NT2/D1 (cell line): ENCODE measurements around the gene SEC63.
"Not testable (repeated sequence)": the region's sequence is repeated elsewhere in the genome, so short reads cannot be mapped to it uniquely, and the experiment has no call there.

Experiments
- DNase-seq: peaks from one replicate; pipeline ENCODE4 v3.0.0-alpha.2; 2011; ENCODE audit warnings: low read depth, low spot score
- H3K27me3 ChIP-seq: 2 replicates; pipeline ENCODE4 v1.6.0; 2011; ENCODE audit warnings: mild to moderate bottlenecking; ENCODE audit not compliant: insufficient read length, insufficient read depth
- H3K36me3 ChIP-seq: 2 replicates; pipeline ENCODE4 v1.6.1; 2011; ENCODE audit warnings: mild to moderate bottlenecking, low read length, mixed read lengths; ENCODE audit not compliant: insufficient read depth, insufficient read length
- H3K4me1 ChIP-seq: 2 replicates; pipeline ENCODE4 v1.5.1; 2011; ENCODE audit not compliant: insufficient read depth, insufficient read length
- H3K4me3 ChIP-seq: 2 replicates; pipeline ENCODE4 v1.5.1; 2011; ENCODE audit warnings: low read depth; ENCODE audit not compliant: insufficient read length
- H3K9ac ChIP-seq: 2 replicates; pipeline ENCODE4 v1.6.0; 2011; ENCODE audit warnings: low read depth; ENCODE audit not compliant: insufficient read length
- H3K9me3 ChIP-seq: 2 replicates; pipeline ENCODE4 v1.5.1; 2011; ENCODE audit warnings: mild to moderate bottlenecking, low read length; ENCODE audit not compliant: insufficient read depth
- SUZ12 ChIP-seq: IDR thresholded peaks from 2 replicates; pipeline ENCODE4 v1.6.1; 2011; ENCODE audit not compliant: insufficient read length, insufficient read depth; ENCODE audit errors: extremely low read depth
- YY1 ChIP-seq: IDR thresholded peaks from 2 replicates; pipeline ENCODE4 v1.6.1; 2011; ENCODE audit not compliant: insufficient read length, insufficient read depth
- ZNF274 ChIP-seq: IDR thresholded peaks from 2 replicates; pipeline ENCODE4 v1.6.1; 2011; ENCODE audit warnings: mild to moderate bottlenecking, low read depth, low read length

The SEC63 gene

GRCh38 chr6:107956586-107957307 lies 1.3 kb downstream of the SEC63 start:
- Histone ChIP-seq H3K4me1 (no peaks in the 10 kb centered on the region), H3K36me3 (peaks cover 4% of the 10 kb centered on the region), H3K9ac (peak overlapping the region; percentile 94), H3K4me3 (peak overlapping the region; percentile 80), H3K27me3 (no peaks in the 10 kb centered on the region), H3K9me3 (no peaks in the 10 kb centered on the region)
- no peak for TF ChIP-seq YY1
- TF ChIP-seq ZNF274 = no peak
- no peak for TF ChIP-seq SUZ12
- no peak for DNase-seq

GRCh38 chr6:107956181-107956580 lies 1.8 kb downstream of the SEC63 start:
- no peak for TF ChIP-seq ZNF274
- no peak for TF ChIP-seq SUZ12
- TF ChIP-seq YY1 = no peak
- Histone ChIP-seq H3K9me3 (no peaks in the 10 kb centered on the region), H3K4me3 (peak overlapping the region; percentile 80), H3K9ac (no peak overlapping the region), H3K36me3 (peaks cover 4% of the 10 kb centered on the region), H3K4me1 (no peaks in the 10 kb centered on the region), H3K27me3 (no peaks in the 10 kb centered on the region)
- no peak for DNase-seq

- not testable (repeated sequence) for H3K4me3 ChIP-seq
Measured at GRCh38 chr6:107953858-107954414, 4.1 kb downstream of the SEC63 start.

DNA sequence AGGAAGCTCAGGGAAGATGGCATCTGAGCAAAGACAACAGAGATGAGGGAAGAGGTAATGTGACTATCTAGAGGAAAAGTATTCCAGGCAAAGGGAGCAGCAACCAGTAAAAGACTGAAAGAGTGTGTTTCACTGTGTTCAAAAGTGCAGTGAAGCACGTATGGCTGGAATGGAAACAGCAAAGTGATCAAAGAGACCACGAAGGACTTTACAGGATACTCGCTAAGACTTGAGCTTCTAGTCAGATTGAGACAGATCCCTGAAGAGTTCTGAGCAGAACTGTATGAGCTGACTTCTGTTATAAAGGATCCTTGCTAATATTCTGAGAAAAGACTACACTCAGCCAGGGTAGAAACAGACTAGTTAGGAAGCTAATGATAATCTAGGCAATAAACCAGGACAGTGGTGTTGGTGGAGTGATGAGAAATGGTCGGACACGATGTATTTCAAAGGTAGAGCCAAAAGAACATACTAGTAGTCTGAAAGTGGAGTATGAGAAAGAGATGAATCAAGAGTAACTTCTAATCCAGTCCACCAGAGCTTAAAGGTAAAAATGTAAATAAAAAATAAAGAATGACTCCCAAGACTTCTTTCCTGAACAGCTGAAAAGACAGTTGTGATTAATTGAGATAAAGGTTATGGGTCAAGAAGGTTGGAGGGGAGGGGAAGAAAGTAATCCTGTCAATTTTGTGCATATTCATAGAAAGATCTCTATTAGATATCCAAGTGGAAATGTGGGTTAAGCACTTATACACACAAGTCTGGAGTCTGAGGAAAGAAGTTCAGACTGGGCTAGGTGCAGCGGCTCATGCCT lies 14.2 kb downstream of the SEC63 start:
- Histone ChIP-seq H3K4me1 (no peaks in the 10 kb centered on the region), H3K27me3 (no peaks in the 10 kb centered on the region), H3K36me3 (peaks cover 3% of the 10 kb centered on the region), H3K4me3 (no peak overlapping the region), H3K9ac (no peak overlapping the region), H3K9me3 (no peaks in the 10 kb centered on the region)
- no peak for TF ChIP-seq YY1
- no peak for TF ChIP-seq ZNF274
- TF ChIP-seq SUZ12 = no peak
- no peak for DNase-seq

More at GRCh38 chr6:107953858-107954414, 4.1 kb downstream of the SEC63 start:
- not testable (repeated sequence) for H3K36me3 ChIP-seq, H3K9me3 ChIP-seq, H3K4me1 ChIP-seq, H3K9ac ChIP-seq, H3K27me3 ChIP-seq, DNase-seq

GRCh38 chr6:107942142-107942541 lies 15.9 kb downstream of the SEC63 start:
- no peaks in the 10 kb centered on the region; the same call in 1 of the 2 replicates for H3K9me3 ChIP-seq
- H3K9ac ChIP-seq = no peak overlapping the region
- no peaks in the 10 kb centered on the region for H3K27me3 ChIP-seq
- no peak overlapping the region for H3K4me3 ChIP-seq
- peaks cover 3% of the 10 kb centered on the region for H3K36me3 ChIP-seq
- TF ChIP-seq ZNF274 = no peak
- TF ChIP-seq YY1 = no peak
- no peak for TF ChIP-seq SUZ12
- no peaks in the 10 kb centered on the region for H3K4me1 ChIP-seq
- DNase-seq = no peak

DNA sequence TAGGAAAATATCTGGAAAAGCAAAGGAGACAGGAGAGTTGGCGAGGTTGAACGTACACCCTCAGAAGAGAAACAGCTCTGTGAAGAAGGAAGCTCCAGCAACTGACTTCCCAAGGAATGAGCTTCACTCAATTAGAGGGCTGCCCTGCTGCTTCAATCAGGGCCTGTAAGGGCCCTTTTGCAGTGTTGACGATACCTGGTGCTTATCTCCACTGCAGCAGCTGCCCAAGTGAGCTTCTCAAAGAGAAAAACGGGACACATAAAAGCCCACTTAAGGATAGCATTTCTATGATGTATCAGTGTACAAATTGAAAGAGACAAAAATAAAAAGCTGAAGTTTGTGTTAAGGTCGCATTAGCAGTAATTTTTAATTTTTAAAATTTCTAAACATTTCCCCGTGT lies 16.4 kb downstream of the SEC63 start:
- H3K4me3 ChIP-seq = no peak overlapping the region
- H3K4me1 ChIP-seq = no peaks in the 10 kb centered on the region
- TF ChIP-seq ZNF274 = no peak
- no peak for TF ChIP-seq SUZ12
- TF ChIP-seq YY1 = no peak
- DNase-seq = no peak
- no peaks in the 10 kb centered on the region for H3K27me3 ChIP-seq
- peaks cover 3% of the 10 kb centered on the region for H3K36me3 ChIP-seq
- no peak overlapping the region for H3K9ac ChIP-seq
- H3K9me3 ChIP-seq = peaks cover 3% of the 10 kb centered on the region; the same call in 1 of the 2 replicates

- Histone ChIP-seq H3K9me3 (peaks cover 7% of the 10 kb centered on the region; the same call in 1 of the 2 replicates), H3K27me3 (no peaks in the 10 kb centered on the region), H3K4me1 (no peaks in the 10 kb centered on the region), H3K9ac (no peak overlapping the region), H3K36me3 (peaks cover 3% of the 10 kb centered on the region), H3K4me3 (no peak overlapping the region)
- TF ChIP-seq ZNF274 (no peak), SUZ12 (no peak), YY1 (no peak)
- no peak for DNase-seq
Measured at GRCh38 chr6:107941199-107941598, 16.8 kb downstream of the SEC63 start.

GRCh38 chr6:107936910-107937292 lies 21.1 kb downstream of the SEC63 start:
- peaks cover 22% of the 10 kb centered on the region for H3K9me3 ChIP-seq
- H3K36me3 ChIP-seq, H3K9ac ChIP-seq, H3K4me1 ChIP-seq, H3K27me3 ChIP-seq, H3K4me3 ChIP-seq, DNase-seq: not testable (repeated sequence)
